C4-2B (cell line): ENCODE results near the gene ST6GALNAC3.

Experiments used
- CTCF ChIP-seq: fragments of 450-650 bp; conservative IDR thresholded peaks from 2 replicates; pipeline ENCODE4 v1.5.1; 2017; ENCODE audit warnings: mild to moderate bottlenecking
- ZFX ChIP-seq: fragments of 450-650 bp; IDR thresholded peaks from 2 replicates; pipeline ENCODE4 v1.6.1; 2017

GRCh38 chr1:76601465-76601864 lies 526.9 kb downstream of the ST6GALNAC3 start:
- TF ChIP-seq CTCF (no peak), ZFX (no peak)
